GM10847 (cell line): Measurements from ENCODE around the gene ZBTB39.

ENCODE experiments used
- POLR2A ChIP-seq: IDR thresholded peaks from 2 replicates; pipeline ENCODE4 v1.6.1; 2011; ENCODE audit not compliant: insufficient read length; ENCODE audit errors: extremely low read depth

The ZBTB39 gene

DNA sequence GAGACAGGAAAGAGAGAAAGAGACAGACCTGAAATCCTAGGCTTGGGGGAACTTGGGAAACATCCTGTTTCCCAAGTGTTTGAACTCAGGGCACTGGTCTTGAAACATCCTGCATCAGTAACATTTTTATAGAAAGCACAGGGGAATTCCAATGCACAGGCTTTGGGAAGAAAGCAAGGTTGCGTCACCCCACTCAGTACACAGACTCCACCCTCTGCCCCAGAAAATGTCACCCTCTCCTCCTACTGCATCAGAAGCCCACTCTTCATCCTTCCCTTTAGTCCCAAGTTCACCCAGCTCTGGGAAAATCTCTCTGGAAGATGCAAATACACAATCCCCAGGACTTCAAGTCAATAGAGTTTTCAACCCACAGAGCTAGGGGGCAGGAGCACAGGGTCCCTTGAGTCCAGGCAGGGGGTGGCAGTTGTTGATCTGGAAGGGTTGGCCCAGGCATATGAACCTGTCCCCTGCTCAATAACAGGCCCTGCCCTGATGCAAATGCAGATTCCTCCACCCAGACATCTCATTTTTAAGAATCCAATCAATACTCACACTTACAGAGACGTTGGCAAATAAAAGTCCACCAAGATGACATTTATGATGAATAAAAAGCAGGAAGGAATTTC, 50.6 kb downstream of the ZBTB39 start:
- no peak for TF ChIP-seq POLR2A

DNA sequence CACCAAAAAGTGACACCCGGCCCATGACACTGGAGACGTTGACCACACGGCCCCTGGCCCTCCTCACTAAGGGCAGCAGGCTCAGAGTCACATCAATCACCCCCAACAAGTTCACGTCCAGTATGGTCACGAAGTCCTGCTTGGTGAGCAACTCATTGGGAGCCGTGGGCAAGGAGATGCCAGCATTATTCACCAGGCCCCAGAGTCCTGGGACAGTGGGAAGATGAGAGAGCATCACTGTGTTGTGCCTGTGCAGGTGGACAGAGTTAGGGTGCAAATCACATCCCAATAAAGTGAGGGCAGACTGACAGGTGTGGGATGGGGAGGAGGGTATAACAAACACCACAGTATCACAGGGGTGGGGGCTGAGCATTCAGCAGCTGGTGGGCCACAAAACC, 51.4 kb downstream of the ZBTB39 start:
- no peak for TF ChIP-seq POLR2A

DNA sequence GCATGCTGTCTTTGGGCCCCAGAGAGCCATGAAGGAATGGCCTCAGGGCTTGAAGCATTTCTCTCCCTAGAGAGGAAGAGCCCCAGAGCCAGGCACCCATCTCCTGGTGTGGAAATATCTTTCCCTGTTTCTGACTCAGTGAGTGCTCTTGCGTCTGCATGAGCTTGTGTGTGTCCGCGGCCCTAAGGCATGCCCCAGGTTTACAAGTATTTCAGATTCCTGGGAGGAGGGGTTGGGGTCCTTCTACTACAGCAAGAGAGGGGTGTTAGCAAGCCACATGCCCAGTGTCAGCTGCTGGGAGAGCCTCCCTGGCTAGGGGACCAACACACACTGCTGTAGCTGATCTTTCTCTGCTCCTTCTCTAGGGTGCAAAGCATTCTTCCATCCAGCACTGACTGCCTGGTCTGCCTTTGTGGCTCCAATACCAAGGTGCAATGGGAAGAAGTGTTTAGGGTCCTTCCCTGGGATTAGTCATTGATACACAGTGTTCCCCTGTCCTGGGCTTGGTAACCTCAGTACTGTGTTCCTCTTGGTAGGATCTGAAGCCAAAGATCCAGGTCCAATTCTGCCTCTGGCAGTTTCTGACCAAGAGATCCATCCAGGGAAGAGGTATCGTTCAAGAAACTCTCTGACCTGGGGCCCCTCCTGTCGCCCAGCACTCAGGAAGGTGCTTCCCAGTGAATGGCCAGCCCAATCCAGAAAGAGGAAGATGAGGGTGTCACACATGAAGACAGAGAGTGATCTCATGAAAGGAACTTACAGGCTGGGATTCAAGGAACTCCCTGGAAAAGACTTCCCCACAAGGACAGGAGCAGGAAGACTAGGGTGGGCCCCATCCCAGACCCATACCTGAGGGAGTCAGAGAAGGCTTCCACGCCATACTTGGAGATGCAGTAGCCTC, 52.0 kb downstream of the ZBTB39 start:
- TF ChIP-seq POLR2A, result no peak

DNA sequence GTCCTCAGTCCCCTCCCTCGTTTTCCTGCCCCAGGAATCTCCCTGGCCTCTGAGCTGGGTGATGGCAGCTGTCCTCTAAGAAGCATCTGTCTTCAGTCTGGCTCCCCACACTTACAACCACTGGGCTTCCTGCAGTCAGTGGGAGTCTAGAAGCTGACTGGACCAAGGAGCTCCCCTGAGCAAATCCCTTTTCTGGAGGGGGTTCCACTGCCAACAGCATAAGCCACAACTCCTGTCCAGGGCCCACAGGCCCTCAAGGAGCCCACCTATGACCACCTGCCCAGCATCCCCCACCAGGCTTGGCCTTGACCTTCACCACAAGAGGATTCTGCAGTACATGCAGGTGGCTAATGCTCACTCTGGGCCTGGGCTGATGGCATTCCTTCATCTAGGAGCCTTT, 53.0 kb downstream of the ZBTB39 start:
- no peak for TF ChIP-seq POLR2A

DNA sequence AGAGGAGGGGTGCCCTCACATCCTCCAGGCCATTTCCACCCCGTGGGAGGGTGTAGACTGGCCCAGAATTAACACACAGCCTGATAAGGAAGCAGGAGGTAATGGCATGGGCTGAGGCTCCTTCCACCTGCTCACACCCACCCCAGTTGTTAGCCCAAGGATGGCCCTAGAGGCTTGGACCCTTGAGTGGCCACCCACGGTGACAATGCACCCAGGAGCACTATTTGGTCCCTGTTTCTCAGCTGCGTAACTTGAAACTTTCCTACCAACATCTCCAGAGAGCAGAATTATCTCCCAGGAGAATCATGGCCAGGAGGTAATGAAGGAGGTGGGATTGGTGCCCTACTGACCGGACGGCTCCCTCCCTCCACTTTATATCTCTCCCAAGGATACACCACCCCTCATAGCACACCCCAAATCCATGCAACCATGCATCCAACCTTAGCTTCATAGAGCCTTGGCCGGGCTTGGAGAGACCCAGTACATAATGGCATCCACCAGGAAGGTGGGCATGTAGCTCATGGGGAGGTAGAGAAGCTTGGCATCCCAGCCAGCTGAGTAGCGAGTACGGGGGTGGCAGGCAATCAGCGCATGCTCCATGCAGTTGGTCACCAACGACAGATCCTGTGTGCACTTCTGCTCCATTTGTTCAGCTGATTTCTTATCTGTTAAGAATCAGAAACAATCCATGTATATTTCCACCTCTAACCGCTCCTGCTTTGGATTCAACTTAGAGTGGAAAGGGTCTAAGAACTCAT, 54.6 kb downstream of the ZBTB39 start:
- no peak for TF ChIP-seq POLR2A

DNA sequence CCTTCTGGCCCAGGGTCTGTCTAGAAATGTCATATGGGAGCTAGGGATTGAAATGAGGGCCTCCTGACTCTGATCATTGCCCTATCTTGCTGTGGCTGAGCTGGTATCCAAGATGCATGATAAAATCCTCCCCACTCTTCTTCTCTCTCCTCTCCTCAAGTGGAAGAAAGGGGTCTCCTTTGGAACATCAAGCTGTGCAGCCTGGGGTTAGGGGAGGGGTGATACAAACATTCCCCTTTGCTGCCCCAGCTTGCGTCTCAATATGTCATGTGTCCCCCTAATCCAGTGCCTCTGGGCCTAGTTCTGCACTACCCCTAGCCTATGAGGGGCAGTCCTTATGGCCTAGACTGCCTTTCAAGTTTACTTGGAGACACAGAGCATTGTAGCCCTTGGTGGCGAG, 57.5 kb downstream of the ZBTB39 start:
- TF ChIP-seq POLR2A, result no peak
